Body of pancreas (tissue), 4 donors: ENCODE measurements around the gene ZNF286A.
A peak's percentile ranks its signal among the peaks of the same experiment; 100 is the strongest.
"Not testable (repeated sequence)": the region's sequence is repeated elsewhere in the genome, so short reads cannot be mapped to it uniquely, and the experiment has no call there.

Experiments
- POLR2A ChIP-seq, 3 donors: fragments of 450-650 bp; IDR thresholded peaks; one replicate each; pipeline ENCODE4 v1.6.1; 2016; ENCODE audit warnings: antibody characterized with exemption in 3 of 3, mild to moderate bottlenecking in 2 of 3
- TF ChIP-seq, protein P1 (sequence below), 7 experiments: fragments of 450-650 bp in 4 of 7; fragments of 200-600 bp in 3 of 7; sonication (generic) in 3 of 7; IDR thresholded peaks; one replicate each; pipeline ENCODE4 v1.5.1; 2016 to 2019; ENCODE audit warnings: antibody characterized with exemption in 7 of 7

DNA sequence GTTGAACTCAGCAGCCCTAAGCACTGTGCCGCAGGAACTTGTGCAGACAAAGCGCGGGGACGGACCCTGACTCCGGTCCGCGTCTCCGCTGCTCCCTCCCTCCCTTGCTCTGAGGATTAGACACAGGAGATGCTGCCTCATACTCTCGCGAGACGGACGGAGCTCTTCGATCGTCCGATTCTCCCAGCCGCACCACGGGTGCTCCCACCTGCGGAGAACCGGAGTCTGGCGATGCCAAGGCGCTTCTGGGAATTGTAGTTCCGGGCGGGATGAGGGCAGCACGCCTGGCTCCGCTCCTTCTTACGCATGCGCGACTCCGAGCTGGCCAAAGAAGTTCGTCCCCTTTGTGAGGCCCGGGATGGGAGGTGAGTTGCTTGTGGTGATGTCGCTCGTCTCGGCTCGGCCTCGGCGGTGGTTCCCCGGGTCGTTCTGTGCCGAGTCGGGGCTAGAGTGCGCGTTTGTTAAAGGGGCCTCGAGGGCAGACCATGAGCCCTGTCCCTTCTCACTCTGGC lies at the start of gene ZNF286A:
- TF ChIP-seq POLR2A (IDR thresholded peaks at IDR 0.05): peak in 2 of 3 donors; percentile 56 to 70
- TF ChIP-seq, protein P1, sequence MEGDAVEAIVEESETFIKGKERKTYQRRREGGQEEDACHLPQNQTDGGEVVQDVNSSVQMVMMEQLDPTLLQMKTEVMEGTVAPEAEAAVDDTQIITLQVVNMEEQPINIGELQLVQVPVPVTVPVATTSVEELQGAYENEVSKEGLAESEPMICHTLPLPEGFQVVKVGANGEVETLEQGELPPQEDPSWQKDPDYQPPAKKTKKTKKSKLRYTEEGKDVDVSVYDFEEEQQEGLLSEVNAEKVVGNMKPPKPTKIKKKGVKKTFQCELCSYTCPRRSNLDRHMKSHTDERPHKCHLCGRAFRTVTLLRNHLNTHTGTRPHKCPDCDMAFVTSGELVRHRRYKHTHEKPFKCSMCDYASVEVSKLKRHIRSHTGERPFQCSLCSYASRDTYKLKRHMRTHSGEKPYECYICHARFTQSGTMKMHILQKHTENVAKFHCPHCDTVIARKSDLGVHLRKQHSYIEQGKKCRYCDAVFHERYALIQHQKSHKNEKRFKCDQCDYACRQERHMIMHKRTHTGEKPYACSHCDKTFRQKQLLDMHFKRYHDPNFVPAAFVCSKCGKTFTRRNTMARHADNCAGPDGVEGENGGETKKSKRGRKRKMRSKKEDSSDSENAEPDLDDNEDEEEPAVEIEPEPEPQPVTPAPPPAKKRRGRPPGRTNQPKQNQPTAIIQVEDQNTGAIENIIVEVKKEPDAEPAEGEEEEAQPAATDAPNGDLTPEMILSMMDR (IDR thresholded peaks at IDR 0.05): not testable (repeated sequence)
